Subcutaneous abdominal adipose tissue (tissue), 5 donors: Measurements from ENCODE around the gene WDR88.

Source experiments
- H3K27ac ChIP-seq: one replicate; pipeline ENCODE4 v1.7.0; 2013; ENCODE audit warnings: low read depth, mild to moderate bottlenecking, inconsistent platforms, low read length, moderate library complexity
- H3K27me3 ChIP-seq, 5 donors: one replicate each; pipeline ENCODE4 v1.7.0; 2013; ENCODE audit warnings: low read length in 5 of 5, inconsistent platforms in 1 of 5; ENCODE audit not compliant: control insufficient read depth in 5 of 5, insufficient read depth in 4 of 5
- H3K36me3 ChIP-seq, 5 donors: one replicate each; pipeline ENCODE4 v1.7.0; 2013; ENCODE audit warnings: low read length in 5 of 5; ENCODE audit not compliant: control insufficient read depth in 5 of 5, insufficient read depth in 5 of 5
- H3K4me1 ChIP-seq, 5 donors: one replicate each; pipeline ENCODE4 v1.7.0; 2013; ENCODE audit warnings: low read length in 5 of 5, mild to moderate bottlenecking in 3 of 5, moderate library complexity in 1 of 5; ENCODE audit not compliant: control insufficient read depth in 5 of 5, insufficient read depth in 5 of 5
- H3K4me3 ChIP-seq, 5 donors: one replicate each; pipeline ENCODE4 v1.7.0; 2013; ENCODE audit warnings: low read length in 5 of 5, low read depth in 1 of 5
- H3K9ac ChIP-seq, 5 donors: one replicate each; pipeline ENCODE4 v1.7.0; 2013; ENCODE audit warnings: low read length in 5 of 5, mild to moderate bottlenecking in 4 of 5, moderate library complexity in 3 of 5
- H3K9me3 ChIP-seq, 5 donors: one replicate each; pipeline ENCODE4 v1.7.0; 2013; ENCODE audit warnings: low read length in 5 of 5; ENCODE audit not compliant: control insufficient read depth in 5 of 5
- donor health status: healthy.
- donor health status: healthy.
- donor health status: healthy.
- donor health status: healthy.
- donor health status: healthy.

Gene WDR88

GRCh38 chr19:33201886-33202545 is 70.1 kb downstream of the WDR88 start:
- no peak overlapping the region for H3K4me3 ChIP-seq
- H3K9me3 ChIP-seq = no peaks in the 10 kb centered on the region
- H3K27me3 ChIP-seq = no peaks in the 10 kb centered on the region
- H3K27ac ChIP-seq = no peak overlapping the region
- no peak overlapping the region for H3K9ac ChIP-seq
- no peaks in the 10 kb centered on the region for H3K4me1 ChIP-seq
- H3K36me3 ChIP-seq = peaks cover 0 to 90% (median 39%) of the 10 kb centered on the region in 5 donors

DNA sequence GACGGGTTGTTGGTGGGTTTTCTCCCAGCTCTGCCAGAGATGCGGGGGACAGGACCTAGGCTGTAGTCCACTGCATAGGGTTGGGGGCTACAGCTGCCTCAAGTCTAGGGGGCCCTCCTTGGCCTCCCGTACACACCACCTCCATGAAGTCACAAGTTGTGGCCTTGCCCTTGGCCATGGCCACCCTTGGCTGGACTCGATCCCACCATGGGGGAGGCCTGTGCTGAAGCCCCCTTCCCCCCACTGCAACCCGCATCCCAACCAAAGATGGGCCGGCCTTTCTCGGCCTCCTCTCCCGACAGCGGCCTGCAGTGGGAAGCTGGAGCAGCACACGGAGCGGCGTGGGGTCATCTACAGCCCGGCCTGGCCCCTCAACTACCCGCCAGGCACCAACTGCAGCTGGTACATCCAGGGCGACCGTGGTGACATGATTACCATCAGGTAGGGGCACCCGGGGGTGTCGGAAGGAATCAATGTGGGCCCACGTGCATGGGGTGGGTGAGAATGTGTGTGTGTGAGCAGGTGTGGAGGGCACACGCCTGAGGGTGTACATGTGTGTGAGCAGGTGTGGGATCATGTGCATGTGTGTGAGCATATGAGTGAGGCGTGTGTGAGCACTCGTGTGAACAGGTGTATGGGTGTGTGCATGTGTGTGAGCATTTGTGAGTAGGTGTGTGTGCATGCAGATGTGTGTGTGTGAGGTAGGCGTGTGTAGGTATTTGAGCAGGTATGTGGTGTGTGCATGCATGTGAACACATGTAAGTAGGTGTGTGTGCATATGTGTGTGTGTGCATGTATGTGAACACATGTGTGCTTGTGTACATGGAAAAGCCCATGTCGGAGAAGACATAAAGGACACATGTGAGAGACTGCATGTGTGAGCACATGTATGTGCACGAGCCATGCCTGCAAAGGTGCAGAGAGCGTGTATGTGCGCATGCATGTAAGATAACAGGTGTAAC is 70.9 kb downstream of the WDR88 start:
- no peaks in the 10 kb centered on the region for H3K27me3 ChIP-seq
- H3K36me3 ChIP-seq = peaks cover 0 to 90% (median 39%) of the 10 kb centered on the region in 5 donors
- peaks cover 0 to 5% (median 3%) of the 10 kb centered on the region in 5 donors for H3K4me1 ChIP-seq

GRCh38 chr19:33203529-33203928 is 71.6 kb downstream of the WDR88 start:
- Histone ChIP-seq H3K36me3 (peaks cover 0 to 89% (median 35%) of the 10 kb centered on the region in 5 donors), H3K9me3 (no peaks in the 10 kb centered on the region), H3K27me3 (no peaks in the 10 kb centered on the region), H3K9ac (no peak overlapping the region), H3K27ac (no peak overlapping the region), H3K4me3 (no peak overlapping the region), H3K4me1 (peaks cover 2 to 12% (median 9%) of the 10 kb centered on the region in 5 donors)

More for the DNA sequence above, 70.9 kb downstream of the WDR88 start:
- H3K9me3 ChIP-seq = no peaks in the 10 kb centered on the region
- no peak overlapping the region for H3K4me3 ChIP-seq
- H3K27ac ChIP-seq = no peak overlapping the region
- no peak overlapping the region for H3K9ac ChIP-seq

DNA sequence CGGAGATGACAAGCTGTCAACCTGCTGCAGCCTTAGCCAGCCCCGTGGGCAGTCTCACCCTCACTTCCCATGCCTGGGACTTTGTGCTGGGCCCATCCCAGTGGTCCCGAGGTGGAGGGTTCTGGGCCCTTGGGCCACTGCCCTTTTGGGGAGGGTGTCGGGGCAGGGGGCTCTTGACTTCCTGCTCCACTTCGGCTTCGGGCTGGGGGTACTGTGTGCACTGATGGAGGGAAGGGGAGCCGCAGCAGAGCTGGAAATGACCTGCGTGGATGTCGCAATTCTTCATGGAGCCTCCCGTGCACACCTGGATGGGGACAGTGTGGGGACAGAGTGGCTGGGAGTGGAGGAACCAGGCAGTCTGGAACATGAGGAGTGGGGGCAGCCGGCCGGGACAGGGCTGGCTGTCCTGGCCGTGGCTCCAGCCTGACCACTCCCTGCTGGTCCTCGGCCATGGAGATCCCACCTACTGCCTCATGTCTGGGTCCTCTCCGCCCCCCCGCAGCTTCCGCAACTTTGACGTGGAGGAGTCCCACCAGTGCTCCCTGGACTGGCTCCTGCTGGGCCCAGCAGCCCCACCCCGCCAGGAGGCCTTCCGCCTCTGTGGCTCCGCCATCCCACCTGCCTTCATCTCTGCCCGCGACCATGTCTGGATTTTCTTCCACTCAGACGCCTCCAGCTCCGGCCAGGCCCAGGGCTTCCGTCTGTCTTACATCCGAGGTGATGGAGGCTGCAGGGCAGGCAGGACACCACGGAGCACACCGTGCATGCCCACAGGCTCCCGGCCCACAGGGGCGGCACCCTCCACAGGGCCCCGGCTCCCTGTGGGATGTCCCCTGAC is 72.4 kb downstream of the WDR88 start:
- no peak overlapping the region for H3K9ac ChIP-seq
- no peak overlapping the region for H3K4me3 ChIP-seq
- H3K27ac ChIP-seq = no peak overlapping the region
- peaks cover 0 to 82% (median 35%) of the 10 kb centered on the region in 5 donors for H3K36me3 ChIP-seq
- no peaks in the 10 kb centered on the region for H3K9me3 ChIP-seq
- no peaks in the 10 kb centered on the region for H3K27me3 ChIP-seq
- peaks cover 3 to 20% (median 14%) of the 10 kb centered on the region in 5 donors for H3K4me1 ChIP-seq

- Histone ChIP-seq H3K36me3 (peaks cover 0 to 77% (median 32%) of the 10 kb centered on the region in 5 donors), H3K9ac (no peak overlapping the region), H3K4me1 (peaks cover 4 to 28% (median 22%) of the 10 kb centered on the region in 5 donors), H3K9me3 (no peaks in the 10 kb centered on the region), H3K27ac (no peak overlapping the region), H3K4me3 (no peak overlapping the region), H3K27me3 (no peaks in the 10 kb centered on the region)
These were observed 73.2 kb downstream of the WDR88 start for GRCh38 chr19:33205110-33205509.

DNA sequence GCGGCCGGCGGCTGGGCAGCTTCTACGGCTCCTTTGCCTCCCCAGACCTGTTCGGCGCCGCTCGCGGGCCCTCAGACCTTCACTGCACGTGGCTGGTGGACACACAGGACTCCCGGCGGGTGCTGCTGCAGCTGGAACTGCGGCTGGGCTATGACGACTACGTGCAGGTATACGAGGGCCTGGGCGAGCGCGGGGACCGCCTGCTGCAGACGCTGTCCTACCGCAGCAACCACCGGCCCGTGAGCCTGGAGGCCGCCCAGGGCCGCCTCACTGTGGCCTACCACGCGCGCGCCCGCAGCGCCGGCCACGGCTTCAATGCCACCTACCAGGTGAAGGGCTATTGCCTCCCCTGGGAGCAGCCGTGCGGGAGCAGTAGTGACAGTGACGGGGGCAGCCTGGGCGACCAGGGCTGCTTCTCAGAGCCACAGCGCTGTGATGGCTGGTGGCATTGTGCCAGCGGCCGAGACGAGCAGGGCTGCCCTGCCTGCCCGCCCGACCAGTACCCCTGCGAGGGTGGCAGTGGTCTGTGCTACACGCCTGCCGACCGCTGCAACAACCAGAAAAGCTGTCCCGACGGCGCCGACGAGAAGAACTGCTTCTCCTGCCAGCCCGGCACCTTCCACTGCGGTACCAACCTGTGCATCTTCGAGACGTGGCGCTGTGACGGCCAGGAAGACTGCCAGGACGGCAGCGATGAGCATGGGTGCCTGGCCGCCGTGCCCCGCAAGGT is 73.8 kb downstream of the WDR88 start:
- H3K36me3 ChIP-seq = peaks cover 0 to 76% (median 32%) of the 10 kb centered on the region in 5 donors
- H3K9ac ChIP-seq = no peak overlapping the region
- no peak overlapping the region for H3K27ac ChIP-seq
- no peak overlapping the region for H3K4me3 ChIP-seq
- peaks cover 4 to 33% (median 23%) of the 10 kb centered on the region in 5 donors for H3K4me1 ChIP-seq
- H3K9me3 ChIP-seq = no peaks in the 10 kb centered on the region
- no peaks in the 10 kb centered on the region for H3K27me3 ChIP-seq

DNA sequence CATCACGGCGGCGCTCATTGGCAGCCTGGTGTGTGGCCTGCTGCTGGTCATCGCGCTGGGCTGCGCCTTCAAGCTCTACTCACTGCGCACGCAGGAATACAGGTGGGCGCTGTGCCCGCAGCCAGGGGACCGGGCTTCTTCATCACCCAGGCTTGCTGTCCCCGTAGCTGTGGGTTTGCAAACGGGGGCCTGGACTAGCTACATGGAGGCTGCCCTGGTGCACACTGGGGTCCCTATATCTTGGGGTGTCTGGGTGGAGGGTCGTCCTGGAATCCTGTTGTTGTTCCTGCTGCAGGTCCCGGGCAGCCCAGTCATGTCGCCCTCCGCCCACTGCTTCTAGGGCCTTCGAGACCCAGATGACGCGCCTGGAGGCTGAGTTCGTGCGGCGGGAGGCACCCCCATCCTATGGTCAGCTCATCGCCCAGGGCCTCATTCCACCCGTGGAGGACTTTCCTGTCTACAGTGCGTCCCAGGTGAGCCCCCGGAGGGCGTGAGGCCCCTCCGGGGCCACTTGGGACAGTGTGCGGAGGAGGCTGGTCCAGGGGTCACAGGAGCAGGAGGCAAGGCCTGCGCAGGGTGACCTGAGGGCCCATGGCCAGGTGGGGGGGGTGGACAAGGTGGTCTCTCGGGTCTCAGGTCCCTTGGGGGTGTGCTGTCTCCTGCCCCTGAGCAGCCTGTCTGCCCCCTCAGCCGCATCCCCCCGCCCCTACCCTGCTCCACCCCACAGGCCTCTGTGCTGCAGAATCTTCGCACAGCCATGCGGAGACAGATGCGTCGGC is 74.5 kb downstream of the WDR88 start:
- no peaks in the 10 kb centered on the region for H3K9me3 ChIP-seq
- peaks cover 0 to 77% (median 32%) of the 10 kb centered on the region in 5 donors for H3K36me3 ChIP-seq
- no peaks in the 10 kb centered on the region for H3K27me3 ChIP-seq
- H3K9ac ChIP-seq = no peak overlapping the region
- H3K27ac ChIP-seq = no peak overlapping the region
- peaks cover 4 to 39% (median 23%) of the 10 kb centered on the region in 5 donors for H3K4me1 ChIP-seq
- H3K4me3 ChIP-seq = no peak overlapping the region

- peaks cover 4 to 40% (median 23%) of the 10 kb centered on the region in 5 donors for H3K4me1 ChIP-seq
- no peak overlapping the region for H3K27ac ChIP-seq
- peaks cover 0 to 76% (median 38%) of the 10 kb centered on the region in 5 donors for H3K36me3 ChIP-seq
These were observed 75.2 kb downstream of the WDR88 start for GRCh38 chr19:33207040-33207620.

More at GRCh38 chr19:33207040-33207620, 75.2 kb downstream of the WDR88 start:
- no peak overlapping the region for H3K9ac ChIP-seq
- H3K4me3 ChIP-seq = no peak overlapping the region
- H3K27me3 ChIP-seq = no peaks in the 10 kb centered on the region
- H3K9me3 ChIP-seq = no peaks in the 10 kb centered on the region
